Peyer's patch (tissue), 4 donors: ENCODE data around the gene SUPV3L1. TPM values are rescaled to one million over a fixed set of nuclear protein-coding genes. Genes with fewer than 3 reads are reported as not detected.

Experiments used
- DNase-seq, 3 donors: peaks; one replicate each; pipeline ENCODE4 v3.0.0-alpha.2; 2017 to 2019
- H3K27ac ChIP-seq, 4 donors: fragments of 200-600 bp; sonication (generic); one replicate each; pipeline ENCODE4 v1.5.1; 2016 to 2019
- H3K27me3 ChIP-seq, 2 donors: fragments of 200-600 bp; sonication (generic); one replicate each; pipeline ENCODE4 v1.5.1; 2019
- H3K36me3 ChIP-seq, 3 donors: fragments of 200-600 bp; sonication (generic); one replicate each; pipeline ENCODE4 v1.5.1; 2016 to 2019
- H3K4me1 ChIP-seq, 4 donors: fragments of 200-600 bp; sonication (generic); one replicate each; pipeline ENCODE4 v1.5.1; 2016 to 2019
- H3K4me3 ChIP-seq, 4 donors: fragments of 200-600 bp; sonication (generic); 1 replicate in 3 of 4; 2 replicates in 1 of 4; pipeline ENCODE4 v1.5.1; 2016 to 2019; ENCODE audit warnings: mild to moderate bottlenecking in 1 of 4
- H3K9me3 ChIP-seq, 4 donors: fragments of 200-600 bp; sonication (generic); one replicate each; pipeline ENCODE4 v1.5.1; 2016 to 2019; ENCODE audit warnings: mild to moderate bottlenecking in 1 of 4
- CTCF ChIP-seq, 6 experiments: fragments of 450-650 bp in 4 of 6; fragments of 200-600 bp in 2 of 6; sonication (generic) in 1 of 6; IDR thresholded peaks; one replicate each; pipeline ENCODE4 v1.5.1; 2017 to 2019; ENCODE audit warnings: antibody characterized with exemption in 6 of 6, mild to moderate bottlenecking in 3 of 6, moderate library complexity in 1 of 6
- POLR2A ChIP-seq, 2 donors: fragments of 450-650 bp; IDR thresholded peaks; one replicate each; pipeline ENCODE4 v1.5.1; 2017; ENCODE audit warnings: antibody characterized with exemption in 2 of 2, mild to moderate bottlenecking in 2 of 2, moderate library complexity in 2 of 2
- total RNA-seq, 4 donors: library from RNA; depleted of rRNA; stranded (reverse); fragments of >200 nt; gene quantifications; one replicate each; pipeline ENCODE4 v1.1.0, GENCODE V29; 2016

SUPV3L1 gene
- total RNA-seq, 4 donors from 2014 or later = 20.5 to 50.3 (median 31.2) TPM

DNA sequence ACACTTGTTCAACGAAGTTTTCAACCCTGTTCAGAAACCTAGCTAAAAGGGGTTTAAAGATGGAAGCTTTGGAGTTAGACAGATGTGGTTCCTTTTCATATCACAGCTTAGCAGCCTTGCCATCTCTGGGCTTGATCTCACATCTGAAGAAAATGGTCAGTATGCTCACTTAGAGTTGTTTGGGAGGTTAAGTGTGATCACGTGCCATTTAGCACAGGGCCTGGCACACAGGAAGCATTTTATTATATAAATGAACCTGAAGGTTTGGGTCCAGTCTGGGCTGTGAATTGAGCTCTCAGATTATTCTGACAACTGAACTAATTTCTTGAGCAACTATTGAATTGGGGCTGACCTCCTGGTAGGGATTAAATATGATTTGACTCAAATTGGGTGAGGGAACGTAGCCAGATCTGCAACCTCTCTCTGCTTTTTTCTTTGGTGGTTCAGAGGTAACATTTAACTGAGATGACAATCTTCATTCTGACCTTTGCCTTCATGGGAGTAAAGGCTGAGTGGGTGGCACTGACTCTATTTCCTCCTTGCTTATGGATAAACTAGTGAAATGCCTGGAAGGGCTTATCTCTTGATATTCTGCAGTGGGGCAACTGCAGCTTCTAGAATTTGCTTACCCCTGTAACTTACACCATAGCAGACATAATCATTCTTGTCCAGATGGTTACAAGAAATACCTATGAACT is 29.9 kb downstream of the SUPV3L1 start:
- no peak for DNase-seq
- Histone ChIP-seq H3K36me3 (peaks cover 0 to 36% (median 0%) of the 10 kb centered on the region in 3 donors), H3K4me3 (no peak overlapping the region), H3K27ac (peak overlapping the region in 2 of 4 donors; percentile 22 to 60), H3K4me1 (peaks cover 0 to 5% (median under 1%) of the 10 kb centered on the region in 4 donors), H3K9me3 (no peaks in the 10 kb centered on the region), H3K27me3 (no peaks in the 10 kb centered on the region)
- TF ChIP-seq POLR2A (IDR thresholded peaks at IDR 0.05) = no peak
- no peak for TF ChIP-seq CTCF (IDR thresholded peaks at IDR 0.05)

GRCh38 chr10:69211104-69211503 is 31.1 kb downstream of the SUPV3L1 start:
- no peak overlapping the region for H3K27ac ChIP-seq
- H3K4me1 ChIP-seq = peaks cover 0 to 5% (median 0%) of the 10 kb centered on the region in 4 donors
- TF ChIP-seq POLR2A (IDR thresholded peaks at IDR 0.05) (no peak), CTCF (IDR thresholded peaks at IDR 0.05) (no peak)
- no peak overlapping the region for H3K4me3 ChIP-seq
- DNase-seq = no peak
- no peaks in the 10 kb centered on the region for H3K9me3 ChIP-seq
- H3K27me3 ChIP-seq = no peaks in the 10 kb centered on the region
- peaks cover 0 to 26% (median 0%) of the 10 kb centered on the region in 3 donors for H3K36me3 ChIP-seq

DNA sequence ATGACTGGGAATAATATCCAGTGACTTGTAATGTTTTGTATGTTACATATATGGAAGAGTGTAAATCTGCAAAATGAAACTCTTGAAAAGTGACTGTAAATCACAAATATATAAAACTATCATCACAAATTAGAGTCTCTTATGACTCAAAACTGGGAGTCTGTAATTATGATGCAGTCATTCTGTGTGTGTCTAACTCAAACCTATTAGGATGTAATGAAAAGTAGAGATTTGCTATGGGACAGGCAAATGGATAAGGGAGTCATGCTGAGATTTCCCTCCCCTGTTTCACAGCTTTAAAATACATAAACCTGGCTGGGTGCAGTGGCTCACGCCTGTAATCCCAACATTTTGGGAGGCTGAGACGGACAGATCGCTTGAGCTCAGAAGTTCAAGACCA is 31.5 kb downstream of the SUPV3L1 start:
- no peaks in the 10 kb centered on the region for H3K9me3 ChIP-seq
- TF ChIP-seq CTCF (IDR thresholded peaks at IDR 0.05) = no peak
- TF ChIP-seq POLR2A (IDR thresholded peaks at IDR 0.05) = no peak
- no peaks in the 10 kb centered on the region for H3K27me3 ChIP-seq
- no peak for DNase-seq
- H3K27ac ChIP-seq = no peak overlapping the region
- peaks cover 0 to 5% (median 0%) of the 10 kb centered on the region in 4 donors for H3K4me1 ChIP-seq
- H3K4me3 ChIP-seq = no peak overlapping the region
- H3K36me3 ChIP-seq = peaks cover 0 to 22% (median 0%) of the 10 kb centered on the region in 3 donors

- H3K27ac ChIP-seq = no peak overlapping the region
- H3K4me1 ChIP-seq = peaks cover 0 to 5% (median 0%) of the 10 kb centered on the region in 4 donors
- H3K4me3 ChIP-seq = no peak overlapping the region
- peaks cover 0 to 2% (median 0%) of the 10 kb centered on the region in 3 donors for H3K36me3 ChIP-seq
- no peaks in the 10 kb centered on the region for H3K9me3 ChIP-seq
- no peak for DNase-seq
- no peaks in the 10 kb centered on the region for H3K27me3 ChIP-seq
- no peak for TF ChIP-seq CTCF (IDR thresholded peaks at IDR 0.05)
- TF ChIP-seq POLR2A (IDR thresholded peaks at IDR 0.05) = no peak
These were observed 33.7 kb downstream of the SUPV3L1 start for GRCh38 chr10:69213591-69214311.

GRCh38 chr10:69214666-69215131 is 34.7 kb downstream of the SUPV3L1 start:
- Histone ChIP-seq H3K27ac (no peak overlapping the region), H3K27me3 (no peaks in the 10 kb centered on the region), H3K4me1 (peaks cover 0 to 3% (median 0%) of the 10 kb centered on the region in 4 donors), H3K36me3 (no peaks in the 10 kb centered on the region), H3K4me3 (no peak overlapping the region), H3K9me3 (no peaks in the 10 kb centered on the region)
- no peak for TF ChIP-seq POLR2A (IDR thresholded peaks at IDR 0.05)
- no peak for TF ChIP-seq CTCF (IDR thresholded peaks at IDR 0.05)
- DNase-seq = no peak
